Muscle of leg (tissue), 11 donors: ENCODE measurements around the gene MLLT6. TPM values are rescaled to one million over a fixed set of nuclear protein-coding genes. Genes with fewer than 3 reads are reported as not detected.
A peak's percentile ranks its signal among the peaks of the same experiment; 100 is the strongest.

Experiments
- DNase-seq: peaks from one replicate; pipeline ENCODE4 v3.0.0; 2013
- H3K27ac ChIP-seq: one replicate; pipeline ENCODE4 v1.5.1; 2013; ENCODE audit warnings: mild to moderate bottlenecking, low read length, control low read depth
- H3K27me3 ChIP-seq: one replicate; pipeline ENCODE4 v1.6.1; 2013; ENCODE audit warnings: low read length; ENCODE audit not compliant: control insufficient read depth, insufficient read depth
- H3K36me3 ChIP-seq: one replicate; pipeline ENCODE4 v1.6.1; 2013; ENCODE audit warnings: low read length; ENCODE audit not compliant: control insufficient read depth, insufficient read depth
- H3K4me1 ChIP-seq: one replicate; pipeline ENCODE4 v1.6.1; 2013; ENCODE audit warnings: low read length; ENCODE audit not compliant: control insufficient read depth, insufficient read depth
- H3K4me3 ChIP-seq: one replicate; pipeline ENCODE4 v1.5.1; 2013; ENCODE audit warnings: low read length, control low read depth
- H3K9me3 ChIP-seq: replicated peaks from 2 replicates; pipeline ENCODE4 v1.6.1; 2013; ENCODE audit warnings: low read depth, low read length; ENCODE audit not compliant: control insufficient read depth
- WGBS: methylation state at CpG from one replicate; pipeline ENCODE4 v1.1.5; 2013; ENCODE audit warnings: missing lambda C conversion rate; ENCODE audit not compliant: insufficient coverage; 5-methylcytosine and 5-hydroxymethylcytosine counted together
- polyA plus RNA-seq, 8 donors: library from polyadenylated mRNA; unstranded; fragments of 120-200 nt; gene quantifications; one replicate each; pipeline versions ENCODE4 v1.2.1 to v1.2.3, GENCODE V29; 2013; ENCODE audit warnings: inconsistent platforms in 1 of 8, low replicate concordance in 1 of 8; ENCODE audit not compliant: insufficient read length in 8 of 8, insufficient read depth in 1 of 8
- total RNA-seq: library from RNA; stranded (reverse); fragments of 120-200 nt; gene quantifications from one replicate; pipeline ENCODE4 v1.2.4, GENCODE V29; 2013

The MLLT6 gene
- total and polyA plus RNA-seq, 9 donors, result 40.8 to 77.3 (median 61.5) TPM

DNA sequence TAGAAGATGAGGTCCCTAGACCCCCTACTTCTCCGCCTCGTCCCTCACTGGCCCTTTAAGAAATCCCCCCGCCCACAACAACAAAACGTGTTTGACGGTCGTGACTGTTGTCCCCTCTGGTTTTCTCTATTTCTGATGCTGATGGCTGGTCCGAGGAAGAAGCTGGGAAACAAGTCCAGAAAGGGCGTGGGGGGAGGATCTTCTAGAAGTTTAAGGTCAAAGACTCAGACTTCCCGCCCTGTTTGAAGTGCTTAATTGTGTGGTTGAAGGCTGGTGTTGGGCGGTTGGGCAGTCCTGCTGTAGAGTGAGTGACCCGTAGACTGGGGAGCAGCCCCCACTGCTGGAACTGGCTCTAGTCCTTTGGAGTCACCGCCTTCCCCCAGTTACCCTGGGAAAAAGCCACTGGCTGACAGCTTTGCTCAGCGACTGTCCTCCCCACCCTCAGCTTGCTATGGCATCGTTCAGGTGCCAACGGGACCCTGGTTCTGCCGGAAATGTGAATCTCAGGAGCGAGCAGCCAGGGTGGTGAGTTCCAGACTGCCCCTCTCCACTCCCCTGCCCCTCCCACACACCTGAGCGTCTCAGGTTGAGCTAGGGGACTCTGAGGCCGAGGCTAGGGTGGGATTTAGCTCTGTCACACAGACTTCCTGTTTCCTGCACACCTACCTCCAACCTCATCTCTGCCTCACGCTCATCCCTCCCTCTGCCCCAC lies 1.6 kb downstream of the MLLT6 start:
- Histone ChIP-seq H3K4me1 (peaks cover 80% of the 10 kb centered on the region), H3K36me3 (peaks cover 33% of the 10 kb centered on the region), H3K4me3 (peak overlapping the region; percentile 52), H3K9me3 (no peaks in the 10 kb centered on the region), H3K27me3 (peaks cover 18% of the 10 kb centered on the region), H3K27ac (peak overlapping the region; percentile 63)
- peak; percentile 56 for DNase-seq
- 15% methylated on average over 9 of the region's 20 CpGs for WGBS

DNA sequence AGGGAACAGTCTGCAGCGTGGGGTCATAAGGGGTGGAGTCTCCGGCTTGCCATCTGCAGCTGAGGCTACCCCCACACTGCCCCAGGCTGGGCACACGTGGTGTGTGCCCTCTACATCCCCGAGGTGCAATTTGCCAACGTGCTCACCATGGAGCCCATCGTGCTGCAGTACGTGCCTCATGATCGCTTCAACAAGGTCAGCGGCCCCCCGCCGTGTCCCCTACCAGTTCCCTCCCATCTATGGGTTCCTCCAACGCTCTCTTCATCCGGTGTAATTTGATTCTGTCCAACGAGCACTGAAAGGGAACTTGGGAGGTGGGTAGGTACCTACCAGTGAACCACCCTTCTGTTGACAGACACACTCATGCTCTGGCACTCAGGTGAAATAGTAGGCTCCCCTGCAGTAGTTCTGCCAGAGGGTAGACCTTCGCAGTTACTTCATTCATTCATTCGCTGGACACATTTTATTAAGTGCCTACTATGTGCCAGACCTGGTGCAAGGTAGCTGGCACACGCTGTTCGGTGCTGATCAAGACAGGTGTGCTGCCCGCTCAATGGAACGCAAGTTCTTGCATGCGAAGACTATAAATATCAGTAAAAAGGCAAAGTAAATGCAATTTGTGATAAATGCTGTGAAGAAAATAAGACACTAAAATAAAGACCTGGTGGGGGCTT lies 2.7 kb downstream of the MLLT6 start:
- Histone ChIP-seq H3K4me1 (peaks cover 80% of the 10 kb centered on the region), H3K9me3 (no peaks in the 10 kb centered on the region), H3K36me3 (peaks cover 44% of the 10 kb centered on the region), H3K27ac (no peak overlapping the region), H3K4me3 (no peak overlapping the region), H3K27me3 (peaks cover 14% of the 10 kb centered on the region)
- no peak for DNase-seq
- 78% methylated on average over 11 of the region's 21 CpGs for WGBS

DNA sequence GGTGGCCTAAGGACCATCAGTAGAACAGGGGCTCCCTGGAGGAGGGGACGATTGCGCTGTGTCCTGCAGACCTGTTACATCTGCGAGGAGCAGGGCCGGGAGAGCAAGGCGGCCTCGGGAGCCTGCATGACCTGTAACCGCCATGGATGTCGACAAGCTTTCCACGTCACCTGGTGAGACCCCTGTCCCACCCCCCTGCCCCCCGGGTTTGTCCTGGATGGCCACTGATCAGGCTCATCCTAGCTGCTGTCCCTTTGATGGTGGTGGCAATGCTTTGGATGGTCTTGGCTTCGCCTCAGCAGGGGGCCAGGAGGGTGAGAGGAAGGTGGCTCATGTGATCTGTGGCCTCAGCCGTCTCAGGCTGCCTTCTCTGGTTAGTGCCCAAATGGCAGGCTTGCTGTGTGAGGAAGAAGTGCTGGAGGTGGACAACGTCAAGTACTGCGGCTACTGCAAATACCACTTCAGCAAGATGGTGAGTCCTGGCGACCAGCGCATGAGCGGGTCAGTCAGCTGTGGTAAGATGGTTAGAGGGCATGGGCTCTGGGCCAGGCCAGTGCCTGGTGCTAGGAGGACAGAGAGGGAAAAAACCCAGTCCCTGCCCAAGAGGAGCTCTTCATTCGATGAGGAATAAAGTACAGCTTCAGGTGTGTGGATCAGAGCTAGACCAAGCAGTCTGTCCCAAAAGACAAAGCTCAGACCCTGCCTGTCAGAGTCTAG lies 4.2 kb downstream of the MLLT6 start:
- H3K27me3 ChIP-seq, result no peaks in the 10 kb centered on the region
- peaks cover 59% of the 10 kb centered on the region for H3K36me3 ChIP-seq
- H3K4me3 ChIP-seq, result no peak overlapping the region
- H3K4me1 ChIP-seq, result peaks cover 65% of the 10 kb centered on the region
- peak overlapping the region; percentile 90 for H3K27ac ChIP-seq
- H3K9me3 ChIP-seq, result no peaks in the 10 kb centered on the region
- no peak for DNase-seq
- WGBS, result 85% methylated on average over 13 of the region's 18 CpGs

DNA sequence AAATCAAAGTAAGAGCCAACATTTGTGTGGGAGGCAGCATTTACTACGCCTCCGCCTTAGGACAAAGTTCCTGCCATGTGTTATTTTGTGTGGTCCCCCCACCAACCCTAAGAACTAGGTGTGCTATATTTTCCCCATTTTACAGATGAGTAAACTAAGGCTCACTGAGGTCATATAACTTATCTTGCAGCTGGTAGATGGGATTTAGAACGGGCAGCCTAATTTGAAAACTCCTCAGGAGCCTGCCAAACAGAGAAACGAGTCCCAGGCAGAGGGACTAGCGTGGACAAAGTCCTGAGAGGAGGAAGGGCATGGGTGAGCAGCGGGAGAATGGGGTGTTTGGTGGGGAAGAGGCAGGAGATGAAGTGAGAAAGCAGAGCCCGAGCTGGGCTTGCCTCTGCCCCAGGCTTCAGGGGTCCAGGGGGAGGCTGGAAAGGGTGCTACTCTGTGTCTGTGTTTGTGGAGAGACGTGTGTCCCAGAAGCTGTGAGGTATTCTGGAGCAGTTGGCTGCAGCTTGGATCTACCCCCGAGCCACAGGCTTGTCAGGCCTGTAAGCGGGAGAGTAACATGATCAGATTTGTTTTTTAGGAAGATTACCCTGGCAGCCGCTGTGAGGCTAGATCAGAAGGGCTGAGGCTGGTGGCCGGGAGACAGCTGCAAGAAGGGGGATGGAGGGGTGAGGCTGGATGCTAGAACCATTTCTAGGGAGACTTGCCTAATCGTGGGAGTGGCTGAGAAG lies 5.0 kb downstream of the MLLT6 start:
- Histone ChIP-seq H3K4me1 (peaks cover 62% of the 10 kb centered on the region), H3K4me3 (no peak overlapping the region), H3K27me3 (no peaks in the 10 kb centered on the region), H3K36me3 (peaks cover 67% of the 10 kb centered on the region), H3K27ac (peak overlapping the region; percentile 90), H3K9me3 (no peaks in the 10 kb centered on the region)
- peak; percentile 82 for DNase-seq
- 34% methylated on average over 11 of the region's 13 CpGs for WGBS

DNA sequence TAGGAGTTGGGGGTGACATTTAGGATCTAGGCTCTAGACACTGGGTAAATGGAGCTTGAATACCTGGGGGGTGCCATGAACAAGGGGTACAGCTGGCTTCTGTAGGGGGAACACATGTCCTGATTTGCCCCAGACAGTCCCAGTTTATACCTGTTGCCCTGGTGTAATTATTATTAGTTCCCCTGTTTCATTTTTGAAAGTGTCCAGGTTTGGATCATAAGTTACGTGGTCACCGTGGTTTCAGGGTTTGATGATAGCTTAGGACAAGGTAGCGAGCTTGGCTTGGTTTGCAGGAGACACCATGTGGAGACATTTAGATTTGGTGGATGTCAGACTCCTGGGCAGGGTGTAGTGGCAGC lies 5.5 kb downstream of the MLLT6 start:
- H3K27me3 ChIP-seq, result no peaks in the 10 kb centered on the region
- no peak for DNase-seq
- H3K36me3 ChIP-seq, result peaks cover 72% of the 10 kb centered on the region
- peak overlapping the region; percentile 90 for H3K27ac ChIP-seq
- no peak overlapping the region for H3K4me3 ChIP-seq
- no peaks in the 10 kb centered on the region for H3K9me3 ChIP-seq
- 95% methylated on average over 3 of the region's 3 CpGs for WGBS
- H3K4me1 ChIP-seq, result peaks cover 62% of the 10 kb centered on the region

DNA sequence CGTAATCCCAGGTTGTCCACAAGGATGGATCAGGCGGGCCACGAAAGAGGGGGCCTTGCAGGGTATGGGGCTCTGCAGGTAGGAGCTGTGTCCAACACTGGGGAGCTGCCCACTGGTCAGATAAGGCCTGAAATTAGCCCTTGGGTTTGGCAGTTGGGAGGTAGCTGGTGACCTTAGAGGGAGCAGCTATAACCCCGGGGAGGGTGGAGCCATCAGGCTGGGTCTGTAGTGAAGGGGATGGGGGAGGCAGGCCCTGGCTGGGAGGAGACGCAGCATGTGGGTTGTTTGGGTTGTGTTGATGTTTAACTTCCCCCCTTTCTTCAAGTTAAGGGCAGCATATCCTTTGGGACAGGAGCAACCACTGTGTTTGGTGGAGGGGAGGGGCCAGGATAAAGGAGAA lies 5.9 kb downstream of the MLLT6 start:
- Histone ChIP-seq H3K4me1 (peaks cover 62% of the 10 kb centered on the region), H3K36me3 (peaks cover 76% of the 10 kb centered on the region), H3K9me3 (no peaks in the 10 kb centered on the region), H3K4me3 (no peak overlapping the region), H3K27me3 (no peaks in the 10 kb centered on the region), H3K27ac (peak overlapping the region; percentile 31)
- no peak for DNase-seq
- 84% methylated on average over 4 of the region's 5 CpGs for WGBS

DNA sequence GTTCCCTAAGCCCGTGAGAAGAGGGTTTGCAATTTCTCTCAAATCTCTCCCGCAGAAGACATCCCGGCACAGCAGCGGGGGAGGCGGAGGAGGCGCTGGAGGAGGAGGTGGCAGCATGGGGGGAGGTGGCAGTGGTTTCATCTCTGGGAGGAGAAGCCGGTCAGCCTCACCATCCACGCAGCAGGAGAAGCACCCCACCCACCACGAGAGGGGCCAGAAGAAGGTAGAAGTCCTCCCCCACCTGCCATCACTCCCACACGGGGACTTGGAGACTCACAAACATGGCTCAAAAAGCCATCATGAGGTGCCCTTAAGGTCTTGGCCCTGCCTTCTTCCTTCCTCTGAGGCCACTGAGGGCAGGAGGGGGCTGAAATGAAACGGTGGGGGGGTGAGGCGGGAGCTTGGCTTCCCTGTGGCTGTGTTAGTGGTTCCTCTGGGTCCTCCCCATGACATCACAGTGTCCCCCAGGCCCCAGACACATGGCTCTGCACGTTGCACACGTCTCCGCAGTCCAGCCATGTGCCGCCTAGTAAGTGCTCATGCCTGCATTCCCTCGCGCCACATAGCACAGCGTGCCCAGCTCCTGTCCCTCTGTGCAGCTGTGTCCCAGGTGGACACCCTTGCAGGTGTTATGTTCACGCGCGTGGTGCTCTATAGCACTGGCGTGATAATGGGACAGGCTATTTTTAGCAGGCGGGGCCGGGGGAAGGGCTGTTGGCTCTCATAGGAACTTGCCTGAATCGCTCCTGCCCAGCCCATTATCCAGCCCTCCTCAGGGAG lies 6.9 kb downstream of the MLLT6 start:
- DNase-seq, result peak; percentile 50
- WGBS, result 58% methylated on average over 16 of the region's 26 CpGs
- Histone ChIP-seq H3K27me3 (no peaks in the 10 kb centered on the region), H3K27ac (no peak overlapping the region), H3K36me3 (peaks cover 84% of the 10 kb centered on the region), H3K4me3 (no peak overlapping the region), H3K9me3 (no peaks in the 10 kb centered on the region), H3K4me1 (peaks cover 52% of the 10 kb centered on the region)

DNA sequence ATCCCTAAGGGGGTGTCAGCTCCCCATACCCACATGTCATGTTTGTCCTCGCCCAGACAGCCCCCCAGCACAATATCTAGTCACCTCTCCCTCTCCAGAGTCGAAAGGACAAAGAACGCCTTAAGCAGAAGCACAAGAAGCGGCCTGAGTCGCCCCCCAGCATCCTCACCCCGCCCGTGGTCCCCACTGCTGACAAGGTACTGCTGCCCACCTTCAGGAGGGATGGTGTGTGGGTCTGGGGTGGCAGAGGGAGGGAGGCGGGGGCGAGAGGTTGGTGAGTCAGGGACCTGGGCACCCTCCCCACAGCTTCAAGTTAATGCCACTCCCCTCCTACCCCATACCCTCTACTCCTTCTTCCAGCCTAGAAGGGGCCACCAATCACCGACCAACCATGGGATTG lies 7.5 kb downstream of the MLLT6 start:
- whole genome bisulfite sequencing, result no CpG with 5 or more reads among the region's 10 CpGs
- Histone ChIP-seq H3K36me3 (peaks cover 87% of the 10 kb centered on the region), H3K9me3 (no peaks in the 10 kb centered on the region), H3K4me1 (peaks cover 47% of the 10 kb centered on the region), H3K27me3 (no peaks in the 10 kb centered on the region), H3K27ac (no peak overlapping the region), H3K4me3 (no peak overlapping the region)
- DNase-seq, result no peak

DNA sequence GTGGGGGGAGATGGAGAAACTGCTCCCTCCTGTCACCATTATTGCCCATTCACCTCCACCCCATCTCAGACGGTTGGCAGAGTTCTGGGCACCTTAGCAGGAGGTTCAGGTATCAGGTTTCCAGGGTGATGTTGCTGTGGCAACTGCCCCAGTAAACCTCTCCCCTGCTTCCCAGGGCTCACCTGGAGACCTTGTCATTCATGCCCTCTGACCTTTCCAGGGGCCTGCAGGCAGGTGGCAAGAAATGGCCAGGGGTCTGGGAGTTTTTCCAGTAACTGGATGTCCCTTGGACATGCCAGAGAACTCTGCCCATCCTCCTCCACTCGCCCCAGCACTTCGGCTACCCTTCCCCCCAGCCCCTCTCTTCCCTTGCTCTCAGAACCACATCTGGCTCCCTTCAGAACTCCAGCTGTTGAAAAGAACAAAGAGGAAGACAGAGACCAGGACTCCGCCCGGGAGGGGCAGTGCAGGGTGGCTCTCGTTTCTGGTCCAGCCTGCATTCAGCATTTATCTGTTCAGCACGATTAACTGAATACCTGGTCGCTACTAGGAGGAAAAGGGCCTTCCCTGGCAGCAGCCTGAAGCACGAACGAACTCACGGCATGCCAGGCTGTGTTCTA lies 8.5 kb downstream of the MLLT6 start:
- H3K27ac ChIP-seq, result no peak overlapping the region
- WGBS, result 50% methylated on average over 6 of the region's 11 CpGs
- peaks cover 86% of the 10 kb centered on the region for H3K36me3 ChIP-seq
- H3K4me1 ChIP-seq, result peaks cover 39% of the 10 kb centered on the region
- H3K9me3 ChIP-seq, result no peaks in the 10 kb centered on the region
- no peak for DNase-seq
- no peaks in the 10 kb centered on the region for H3K27me3 ChIP-seq
- no peak overlapping the region for H3K4me3 ChIP-seq
